Measurements from ENCODE around the gene SOX4.

SOX4 gene

DNA sequence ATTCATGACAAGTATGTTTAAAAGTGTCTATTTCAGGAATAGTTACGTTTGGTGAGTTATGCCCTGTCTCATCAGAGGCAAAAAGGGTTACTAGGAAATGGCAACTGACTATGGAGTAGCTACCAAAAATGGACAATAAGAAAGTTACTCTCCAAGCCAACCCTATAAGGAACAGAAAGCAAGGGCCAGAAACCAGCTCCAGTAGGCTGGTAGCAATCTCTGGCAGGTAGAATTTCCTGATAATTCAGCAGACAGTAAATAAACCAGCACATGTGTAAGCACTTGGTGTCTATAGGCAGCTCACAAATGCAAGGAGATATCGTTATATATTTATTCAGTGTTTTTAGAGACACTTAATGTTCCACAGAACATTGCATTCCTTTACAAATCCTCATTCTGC is 20.3 kb downstream of the SOX4 start:
- no peak for DNase-seq (ENCODE audit: low read depth)
- TF ChIP-seq CTCF (IDR thresholded peaks at IDR 0.05; ENCODE audit: low read length, missing control alignments), result no peak

GRCh38 chr6:21614226-21614625 is 20.7 kb downstream of the SOX4 start:
- no peak for TF ChIP-seq CTCF (IDR thresholded peaks at IDR 0.05; ENCODE audit: low read length, missing control alignments)
- no peak overlapping the region for H3K4me3 ChIP-seq (replicated peaks; ENCODE audit: low read depth, low read length)
- no peak for DNase-seq (ENCODE audit: low read depth)

More for the DNA sequence above, 20.3 kb downstream of the SOX4 start:
- no peak overlapping the region for H3K4me3 ChIP-seq (replicated peaks; ENCODE audit: low read depth, low read length)

- DNase-seq (ENCODE audit: low read depth), result peak; percentile 45
- no peak overlapping the region for H3K4me3 ChIP-seq (replicated peaks; ENCODE audit: low read depth, low read length)
- no peak for TF ChIP-seq CTCF (IDR thresholded peaks at IDR 0.05; ENCODE audit: low read length, missing control alignments)
Observed at GRCh38 chr6:21615504-21615903, 22.0 kb downstream of the SOX4 start.

- no peak for DNase-seq (ENCODE audit: low read depth)
- no peak overlapping the region for H3K4me3 ChIP-seq (replicated peaks; ENCODE audit: low read depth, low read length)
- TF ChIP-seq CTCF (IDR thresholded peaks at IDR 0.05; ENCODE audit: low read length, missing control alignments), result no peak
Observed at GRCh38 chr6:21616005-21616404, 22.5 kb downstream of the SOX4 start.

- no peak overlapping the region for H3K4me3 ChIP-seq (replicated peaks; ENCODE audit: low read depth, low read length)
- TF ChIP-seq CTCF (IDR thresholded peaks at IDR 0.05; ENCODE audit: low read length, missing control alignments), result no peak
Observed at GRCh38 chr6:21625642-21626041, 32.1 kb downstream of the SOX4 start.

GRCh38 chr6:21626756-21627155 is 33.2 kb downstream of the SOX4 start:
- TF ChIP-seq CTCF (IDR thresholded peaks at IDR 0.05; ENCODE audit: low read length, missing control alignments), result no peak
- no peak for DNase-seq (ENCODE audit: low read depth)

More at GRCh38 chr6:21625642-21626041, 32.1 kb downstream of the SOX4 start:
- no peak for DNase-seq (ENCODE audit: low read depth)

GRCh38 chr6:21628160-21628559 is 34.6 kb downstream of the SOX4 start:
- no peak overlapping the region for H3K4me3 ChIP-seq (replicated peaks; ENCODE audit: low read depth, low read length)
- DNase-seq (ENCODE audit: low read depth), result no peak
- TF ChIP-seq CTCF (IDR thresholded peaks at IDR 0.05; ENCODE audit: low read length, missing control alignments), result no peak

More at GRCh38 chr6:21626756-21627155, 33.2 kb downstream of the SOX4 start:
- H3K4me3 ChIP-seq (replicated peaks; ENCODE audit: low read depth, low read length), result no peak overlapping the region
